ENCODE results near the gene FCRLA.
"Not testable (repeated sequence)": the region's sequence is repeated elsewhere in the genome, so short reads cannot be mapped to it uniquely, and the experiment has no call there.

FCRLA gene

GRCh38 chr1:161688946-161689345, 18.1 kb upstream of the FCRLA start:
- no peak overlapping the region for H3K27ac Mint-ChIP-seq
- no peak overlapping the region for H3K4me3 Mint-ChIP-seq
- H3K4me1 Mint-ChIP-seq: no peaks in the 10 kb centered on the region
- peaks cover 22% of the 10 kb centered on the region for H3K27me3 Mint-ChIP-seq
- H3K36me3 Mint-ChIP-seq: no peaks in the 10 kb centered on the region
- H3K9me3 Mint-ChIP-seq: no peaks in the 10 kb centered on the region

- Mint-ChIP-seq H3K27ac (no peak overlapping the region), H3K36me3 (peaks cover 4% of the 10 kb centered on the region), H3K9me3 (no peaks in the 10 kb centered on the region), H3K4me3 (no peak overlapping the region), H3K27me3 (peaks cover 27% of the 10 kb centered on the region), H3K4me1 (no peaks in the 10 kb centered on the region)
Measured at GRCh38 chr1:161691846-161692245, 15.2 kb upstream of the FCRLA start.

- not testable (repeated sequence) for H3K27ac Mint-ChIP-seq, H3K4me3 Mint-ChIP-seq, H3K9me3 Mint-ChIP-seq, H3K4me1 Mint-ChIP-seq, H3K36me3 Mint-ChIP-seq
- H3K27me3 Mint-ChIP-seq: peaks cover 26% of the 10 kb centered on the region
Measured at GRCh38 chr1:161693020-161693712, 13.9 kb upstream of the FCRLA start.

DNA sequence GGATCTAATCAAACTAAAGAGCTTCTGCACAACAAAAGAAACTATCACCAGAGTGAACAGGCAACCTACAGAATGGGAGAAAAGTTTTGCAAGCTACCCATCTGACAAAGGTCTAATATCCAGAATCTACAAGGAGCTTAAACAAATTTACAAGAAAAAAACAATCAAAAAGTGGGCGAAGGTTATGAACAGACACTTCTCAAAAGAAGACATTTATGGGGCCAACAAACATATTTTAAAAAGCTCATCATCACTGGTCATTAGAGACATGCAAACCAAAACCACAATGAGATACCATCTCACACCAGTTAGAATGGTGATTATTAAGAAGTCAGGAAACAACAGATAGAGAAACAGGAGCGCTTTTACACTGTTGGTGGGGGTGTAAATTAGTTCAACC, 8.7 kb upstream of the FCRLA start:
- H3K4me3 Mint-ChIP-seq: not testable (repeated sequence)
- peaks cover 15% of the 10 kb centered on the region for H3K27me3 Mint-ChIP-seq

GRCh38 chr1:161702250-161702649, 4.8 kb upstream of the FCRLA start:
- Mint-ChIP-seq H3K27ac (peak overlapping the region; percentile 53), H3K4me3 (no peak overlapping the region), H3K4me1 (no peaks in the 10 kb centered on the region), H3K36me3 (no peaks in the 10 kb centered on the region), H3K27me3 (peaks cover 1% of the 10 kb centered on the region), H3K9me3 (no peaks in the 10 kb centered on the region)

More for the DNA sequence above, 8.7 kb upstream of the FCRLA start:
- H3K27ac Mint-ChIP-seq, H3K36me3 Mint-ChIP-seq, H3K9me3 Mint-ChIP-seq, H3K4me1 Mint-ChIP-seq: not testable (repeated sequence)

GRCh38 chr1:161705537-161705936, 1.5 kb upstream of the FCRLA start:
- no peaks in the 10 kb centered on the region for H3K9me3 Mint-ChIP-seq
- H3K4me1 Mint-ChIP-seq: no peaks in the 10 kb centered on the region
- no peaks in the 10 kb centered on the region for H3K27me3 Mint-ChIP-seq
- no peaks in the 10 kb centered on the region for H3K36me3 Mint-ChIP-seq
- H3K4me3 Mint-ChIP-seq: no peak overlapping the region
- H3K27ac Mint-ChIP-seq: no peak overlapping the region

GRCh38 chr1:161706113-161706481, 932 bp upstream of the FCRLA start:
- H3K4me3 Mint-ChIP-seq: no peak overlapping the region

GRCh38 chr1:161707503-161707902, 474 bp downstream of the FCRLA start:
- H3K9me3 Mint-ChIP-seq: no peaks in the 10 kb centered on the region
- H3K36me3 Mint-ChIP-seq: no peaks in the 10 kb centered on the region
- H3K27ac Mint-ChIP-seq: no peak overlapping the region
- no peaks in the 10 kb centered on the region for H3K4me1 Mint-ChIP-seq
- no peak overlapping the region for H3K4me3 Mint-ChIP-seq
- no peaks in the 10 kb centered on the region for H3K27me3 Mint-ChIP-seq

More at GRCh38 chr1:161706113-161706481, 932 bp upstream of the FCRLA start:
- Mint-ChIP-seq H3K27ac (no peak overlapping the region), H3K36me3 (no peaks in the 10 kb centered on the region), H3K9me3 (no peaks in the 10 kb centered on the region), H3K4me1 (no peaks in the 10 kb centered on the region), H3K27me3 (no peaks in the 10 kb centered on the region)

- H3K27ac Mint-ChIP-seq: no peak overlapping the region
- no peaks in the 10 kb centered on the region for H3K36me3 Mint-ChIP-seq
- no peaks in the 10 kb centered on the region for H3K9me3 Mint-ChIP-seq
- H3K27me3 Mint-ChIP-seq: no peaks in the 10 kb centered on the region
- no peak overlapping the region for H3K4me3 Mint-ChIP-seq
- H3K4me1 Mint-ChIP-seq: no peaks in the 10 kb centered on the region
Measured at GRCh38 chr1:161709373-161709772, 2.3 kb downstream of the FCRLA start.

- no peak overlapping the region for H3K27ac Mint-ChIP-seq
- no peaks in the 10 kb centered on the region for H3K27me3 Mint-ChIP-seq
- H3K4me1 Mint-ChIP-seq: no peaks in the 10 kb centered on the region
- H3K9me3 Mint-ChIP-seq: no peaks in the 10 kb centered on the region
- no peak overlapping the region for H3K4me3 Mint-ChIP-seq
- H3K36me3 Mint-ChIP-seq: no peaks in the 10 kb centered on the region
Measured at GRCh38 chr1:161710560-161710959, 3.5 kb downstream of the FCRLA start.

DNA sequence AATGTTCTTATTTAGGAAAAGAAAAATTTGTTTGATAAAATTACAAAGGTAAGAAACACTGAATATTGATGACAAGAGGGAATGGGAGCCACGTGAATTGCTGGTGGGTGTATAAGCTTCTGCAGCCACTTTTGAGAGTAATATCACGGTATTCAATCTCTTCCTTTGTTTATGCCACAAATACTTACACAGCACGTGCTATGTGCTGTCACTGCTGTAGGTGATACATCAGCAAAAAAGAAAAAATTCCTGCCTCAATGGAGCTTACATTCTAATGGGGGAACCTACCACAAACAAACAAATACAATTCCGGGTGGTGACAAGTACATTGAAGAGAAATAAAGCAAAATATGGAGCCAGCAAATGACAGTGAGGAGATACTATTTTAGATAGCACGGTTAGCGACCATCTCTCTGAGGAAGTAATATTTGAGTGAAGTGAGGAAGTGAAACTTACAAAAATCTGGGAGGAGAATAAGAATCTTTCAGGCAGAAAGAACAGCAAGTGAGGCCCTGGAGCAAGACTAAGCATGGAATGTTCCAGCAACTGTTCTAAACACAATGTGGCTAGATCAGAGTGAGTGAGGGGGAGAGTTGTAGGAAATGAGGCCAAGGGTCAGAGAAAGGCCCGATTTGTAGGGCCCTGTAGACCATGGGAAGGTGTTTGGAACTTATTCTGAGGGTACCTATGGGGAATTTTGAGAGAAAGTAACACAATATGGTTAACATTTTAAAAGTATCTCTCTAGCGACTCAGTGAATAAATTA, 11.7 kb downstream of the FCRLA start:
- Mint-ChIP-seq H3K4me1 (peaks cover 5% of the 10 kb centered on the region), H3K27me3 (no peaks in the 10 kb centered on the region), H3K27ac (no peak overlapping the region), H3K9me3 (no peaks in the 10 kb centered on the region), H3K36me3 (no peaks in the 10 kb centered on the region), H3K4me3 (no peak overlapping the region)

DNA sequence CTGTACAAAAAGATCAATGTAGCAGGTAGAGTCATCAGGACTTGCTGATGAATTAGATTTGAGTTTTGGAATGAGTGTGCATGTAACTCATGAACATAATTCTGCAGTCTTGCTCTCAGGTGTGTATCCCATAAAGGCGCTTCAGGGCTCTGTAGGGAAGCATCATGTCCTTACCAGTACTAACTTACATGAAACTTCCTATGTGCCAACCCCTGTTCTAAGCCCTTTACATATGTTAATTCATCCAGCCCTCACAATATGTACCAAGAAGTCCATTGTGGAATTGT, 12.2 kb downstream of the FCRLA start:
- Mint-ChIP-seq H3K9me3 (no peaks in the 10 kb centered on the region), H3K4me1 (peaks cover 5% of the 10 kb centered on the region), H3K27ac (no peak overlapping the region)

GRCh38 chr1:161720422-161720821, 13.4 kb downstream of the FCRLA start:
- Mint-ChIP-seq H3K27me3 (peaks cover under 1% of the 10 kb centered on the region), H3K4me3 (no peak overlapping the region), H3K27ac (no peak overlapping the region), H3K9me3 (no peaks in the 10 kb centered on the region), H3K36me3 (no peaks in the 10 kb centered on the region), H3K4me1 (peaks cover 10% of the 10 kb centered on the region)

More for the DNA sequence above, 12.2 kb downstream of the FCRLA start:
- no peak overlapping the region for H3K4me3 Mint-ChIP-seq
- no peaks in the 10 kb centered on the region for H3K36me3 Mint-ChIP-seq
- H3K27me3 Mint-ChIP-seq: no peaks in the 10 kb centered on the region

DNA sequence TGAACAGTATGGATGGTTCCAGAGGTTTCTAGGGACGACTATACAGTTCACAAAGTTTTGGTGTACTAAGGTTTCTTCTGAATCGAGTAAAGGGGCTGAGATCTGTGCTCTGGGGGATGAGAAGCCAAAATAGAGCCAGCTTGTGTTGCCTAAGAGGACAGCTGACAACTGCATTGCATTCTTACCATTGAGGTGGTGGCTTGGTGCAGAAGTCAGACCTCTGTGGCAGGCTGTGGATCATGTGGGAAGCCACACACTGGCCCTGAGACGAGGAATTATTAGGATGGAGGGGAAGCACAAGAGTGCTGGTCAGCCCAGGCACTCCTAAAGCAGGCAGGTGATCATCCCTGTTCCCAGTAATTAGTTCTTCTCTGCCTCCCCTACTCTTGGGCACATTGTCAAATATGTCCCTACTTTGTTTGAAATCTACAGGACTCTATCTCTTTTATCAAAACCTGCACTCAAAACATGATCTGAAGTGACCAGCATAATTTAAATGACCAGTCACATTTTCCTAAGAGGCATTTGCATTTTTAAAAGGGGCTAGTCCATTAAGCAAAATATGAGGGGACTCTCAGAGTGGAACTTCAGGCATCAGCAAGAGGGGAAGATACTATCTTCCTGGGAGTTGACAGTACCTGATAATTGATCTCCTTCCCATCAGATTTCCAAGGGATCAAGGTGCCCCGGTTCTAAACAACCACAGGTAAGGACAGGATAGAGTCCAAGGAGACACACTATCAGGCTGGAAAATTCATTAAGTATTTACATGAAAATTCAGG, 14.1 kb downstream of the FCRLA start, which contains the start of gene FCRLB:
Gene FCRLB (plus strand): TSS at position 589 of the 782 bp plus-strand sequence. CDS start 1,129 bp downstream, outside the sequence.
- Mint-ChIP-seq H3K4me3 (no peak within 1 kb of the TSS), H3K4me1 (peaks cover 17% of the 10 kb centered on the region), H3K9me3 (no peaks in the 10 kb centered on the region), H3K27ac (no peak within 1 kb of the TSS), H3K36me3 (no peaks in the 10 kb centered on the region), H3K27me3 (peaks cover 6% of the 10 kb centered on the region)

GRCh38 chr1:161721738-161722343, 14.8 kb downstream of the FCRLA start:
- Mint-ChIP-seq H3K4me3 (no peak overlapping the region), H3K27ac (no peak overlapping the region), H3K4me1 (peaks cover 18% of the 10 kb centered on the region), H3K9me3 (no peaks in the 10 kb centered on the region), H3K27me3 (peaks cover 6% of the 10 kb centered on the region), H3K36me3 (no peaks in the 10 kb centered on the region)

Measured in activated naive CD4-positive, alpha-beta T cell treated with anti-CD3 and anti-CD28 coated beads, Interleukin-2, amount 50 U/mL, for 24 hours (primary cell).